Brain microvascular endothelial cell (primary cell): ENCODE results near the gene CXCL5.

Experiments
- DNase-seq: peaks from one replicate; pipeline ENCODE4 v3.0.0-alpha.2; 2020
- H3K27ac ChIP-seq: fragments of 250-450 bp; sonication (Bioruptor Pico); 2 replicates; pipeline ENCODE4 v1.5.1; 2020; ENCODE audit warnings: mild to moderate bottlenecking, moderate library complexity
- H3K27me3 ChIP-seq: fragments of 250-450 bp; sonication (Bioruptor Pico); replicated peaks from 2 replicates; pipeline ENCODE4 v1.5.1; 2020; ENCODE audit warnings: mild to moderate bottlenecking
- H3K36me3 ChIP-seq: fragments of 250-450 bp; sonication (Bioruptor Pico); replicated peaks from 2 replicates; pipeline ENCODE4 v1.5.1; 2020; ENCODE audit warnings: mild to moderate bottlenecking
- H3K4me3 ChIP-seq: 2 replicates; pipeline ENCODE4 v1.5.1; 2011; ENCODE audit warnings: low read depth, mild to moderate bottlenecking, control low read depth, low read length, moderate library complexity
- in situ Hi-C: cut with HindIII; loops from 2 replicates; pipeline ENCODE4 v1.10.0; 2017; ENCODE audit warnings: low sequenced_read_pairs, low pct_ligation_motif_present
- TF ChIP-seq, protein P1 (sequence below): IDR thresholded peaks from 2 replicates; pipeline ENCODE4 v1.5.1; 2011; ENCODE audit warnings: low read depth, mild to moderate bottlenecking, moderate library complexity, low read length, control low read depth, inconsistent platforms; ENCODE audit errors: missing control alignments

The CXCL5 gene

DNA sequence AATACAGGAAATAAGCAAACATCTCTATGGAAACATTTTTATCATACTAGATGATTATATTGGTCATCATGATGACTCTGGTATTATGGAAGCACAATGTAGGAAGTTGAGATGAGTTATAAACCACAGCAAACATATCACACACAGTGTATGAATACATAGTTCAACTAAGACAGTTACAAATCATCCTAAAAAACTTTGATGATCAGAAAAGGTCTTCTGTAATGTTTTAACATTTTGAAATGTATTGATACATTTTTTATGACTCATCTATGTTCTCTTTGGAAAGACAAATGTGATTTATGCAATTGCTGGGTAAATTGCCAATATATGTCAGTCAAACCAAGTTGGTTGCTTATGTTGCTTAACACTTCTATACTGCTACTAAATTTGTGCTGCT, 35.3 kb upstream of the CXCL5 start:
- H3K4me3 ChIP-seq, result no peak overlapping the region
- peak overlapping the region; percentile 50 for H3K27ac ChIP-seq
- H3K27me3 ChIP-seq, result no peaks in the 10 kb centered on the region
- TF ChIP-seq, protein P1, sequence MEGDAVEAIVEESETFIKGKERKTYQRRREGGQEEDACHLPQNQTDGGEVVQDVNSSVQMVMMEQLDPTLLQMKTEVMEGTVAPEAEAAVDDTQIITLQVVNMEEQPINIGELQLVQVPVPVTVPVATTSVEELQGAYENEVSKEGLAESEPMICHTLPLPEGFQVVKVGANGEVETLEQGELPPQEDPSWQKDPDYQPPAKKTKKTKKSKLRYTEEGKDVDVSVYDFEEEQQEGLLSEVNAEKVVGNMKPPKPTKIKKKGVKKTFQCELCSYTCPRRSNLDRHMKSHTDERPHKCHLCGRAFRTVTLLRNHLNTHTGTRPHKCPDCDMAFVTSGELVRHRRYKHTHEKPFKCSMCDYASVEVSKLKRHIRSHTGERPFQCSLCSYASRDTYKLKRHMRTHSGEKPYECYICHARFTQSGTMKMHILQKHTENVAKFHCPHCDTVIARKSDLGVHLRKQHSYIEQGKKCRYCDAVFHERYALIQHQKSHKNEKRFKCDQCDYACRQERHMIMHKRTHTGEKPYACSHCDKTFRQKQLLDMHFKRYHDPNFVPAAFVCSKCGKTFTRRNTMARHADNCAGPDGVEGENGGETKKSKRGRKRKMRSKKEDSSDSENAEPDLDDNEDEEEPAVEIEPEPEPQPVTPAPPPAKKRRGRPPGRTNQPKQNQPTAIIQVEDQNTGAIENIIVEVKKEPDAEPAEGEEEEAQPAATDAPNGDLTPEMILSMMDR, result no peak
- DNase-seq, result no peak
- in situ Hi-C loops, result no loop called here
- no peaks in the 10 kb centered on the region for H3K36me3 ChIP-seq

DNA sequence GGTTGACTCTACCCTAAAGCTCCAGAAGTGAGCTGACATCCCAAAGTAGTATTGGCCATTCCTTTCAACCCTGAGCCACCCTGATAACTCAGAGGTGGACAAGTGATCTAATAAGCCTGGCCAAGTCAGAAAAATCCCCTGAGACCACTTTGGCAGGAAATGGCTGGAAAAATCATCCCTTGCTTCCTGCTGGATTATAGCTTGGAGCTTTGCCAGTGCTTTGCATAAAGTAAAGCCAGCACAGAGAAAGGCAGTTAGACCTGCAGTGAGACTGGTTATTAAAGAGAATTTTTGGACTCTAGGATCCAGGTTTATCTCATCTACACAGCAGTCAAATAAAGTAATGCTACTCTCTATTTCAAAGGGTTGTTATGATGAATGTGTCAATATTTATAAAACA, 33.6 kb upstream of the CXCL5 start:
- Histone ChIP-seq H3K36me3 (no peaks in the 10 kb centered on the region), H3K4me3 (no peak overlapping the region), H3K27ac (no peak overlapping the region), H3K27me3 (no peaks in the 10 kb centered on the region)
- in situ Hi-C loops, result no loop called here
- no peak for DNase-seq
- TF ChIP-seq, protein P1, result no peak

DNA sequence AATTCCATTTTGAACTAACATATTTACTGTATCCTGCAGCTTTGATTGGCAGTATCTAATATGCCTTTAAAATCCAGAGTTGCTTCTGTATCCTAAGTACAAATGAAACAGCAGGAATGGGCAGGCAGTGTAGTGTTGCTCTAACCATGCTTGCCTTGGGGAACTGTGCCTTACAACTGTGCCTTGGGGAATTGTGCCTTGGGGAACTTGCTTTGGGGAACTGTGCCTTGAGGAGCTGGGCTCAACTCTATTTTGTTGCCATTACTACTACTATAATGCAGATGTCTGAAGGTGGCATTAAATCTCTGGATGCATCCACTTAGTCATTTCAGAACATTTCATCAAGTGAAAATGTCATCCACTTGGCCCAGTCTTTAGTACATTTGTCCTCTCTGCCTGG, 33.1 kb upstream of the CXCL5 start:
- no peaks in the 10 kb centered on the region for H3K27me3 ChIP-seq
- no peak overlapping the region for H3K27ac ChIP-seq
- DNase-seq, result no peak
- TF ChIP-seq, protein P1, result no peak
- no peaks in the 10 kb centered on the region for H3K36me3 ChIP-seq
- H3K4me3 ChIP-seq, result no peak overlapping the region
- in situ Hi-C loops, result no loop called here

DNA sequence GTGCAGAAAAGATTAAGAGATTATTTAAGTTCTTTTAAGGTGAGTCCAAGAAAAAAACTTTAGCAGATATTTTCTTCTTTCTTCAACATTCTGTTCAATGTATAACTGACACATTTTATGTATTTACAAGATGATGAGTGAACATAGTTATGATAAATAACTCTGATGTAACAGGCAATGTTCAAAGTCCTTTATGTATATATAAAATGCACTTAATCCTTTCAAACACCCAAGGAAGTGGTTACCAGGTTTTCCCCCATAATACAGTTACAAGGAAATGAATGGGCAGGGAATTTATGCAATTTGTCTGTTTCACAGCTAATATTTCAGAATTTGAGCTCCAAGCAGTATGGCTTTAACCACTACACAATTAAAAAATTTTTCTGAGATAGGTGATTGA, 31.8 kb upstream of the CXCL5 start:
- H3K4me3 ChIP-seq, result no peak overlapping the region
- no peak for DNase-seq
- no peak overlapping the region for H3K27ac ChIP-seq
- in situ Hi-C loops, result no loop called here
- TF ChIP-seq, protein P1, result no peak
- no peaks in the 10 kb centered on the region for H3K27me3 ChIP-seq
- no peaks in the 10 kb centered on the region for H3K36me3 ChIP-seq

DNA sequence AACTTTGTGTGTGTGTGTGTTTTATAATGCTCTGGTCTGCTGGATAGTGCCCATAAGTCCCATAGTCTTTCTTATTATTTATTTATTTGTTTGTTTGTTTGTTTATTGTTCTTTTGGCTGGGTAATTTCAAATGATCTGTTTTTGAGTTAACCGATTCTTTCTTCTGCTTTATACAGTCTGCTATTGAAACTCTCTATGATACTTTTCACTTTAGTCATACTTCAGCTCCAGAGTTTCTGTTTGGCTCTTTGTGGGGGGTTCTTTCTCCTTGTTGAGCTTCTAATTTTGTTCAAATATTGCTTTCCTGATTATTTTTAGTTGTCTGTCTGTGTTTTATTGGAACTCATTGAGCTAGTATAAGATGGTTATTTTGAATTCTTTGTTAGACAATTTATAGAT, 30.0 kb upstream of the CXCL5 start:
- H3K27me3 ChIP-seq, result no peaks in the 10 kb centered on the region
- H3K27ac ChIP-seq, result no peak overlapping the region
- H3K4me3 ChIP-seq, result no peak overlapping the region
- no peaks in the 10 kb centered on the region for H3K36me3 ChIP-seq
- in situ Hi-C loops, result no loop called here
- TF ChIP-seq, protein P1, result no peak
- no peak for DNase-seq

DNA sequence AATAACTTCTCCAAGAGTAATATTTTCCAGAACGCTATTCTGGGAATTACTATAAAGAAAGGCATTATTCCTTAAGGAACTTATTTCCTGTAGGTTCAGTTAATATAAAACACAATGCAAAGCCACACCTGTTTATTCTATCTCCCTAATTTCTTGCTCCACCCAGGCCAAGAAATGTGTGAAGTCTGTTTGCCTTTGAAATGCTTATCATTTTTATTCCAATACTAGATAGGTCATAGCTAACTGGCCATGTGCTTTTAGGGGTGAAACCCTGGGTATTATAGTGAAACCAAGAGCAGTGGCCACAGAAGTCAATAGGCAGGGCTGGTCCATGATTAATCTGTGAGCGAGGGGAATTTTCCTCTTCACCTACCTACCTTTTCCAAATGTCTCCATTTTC, 25.2 kb upstream of the CXCL5 start:
- Histone ChIP-seq H3K36me3 (no peaks in the 10 kb centered on the region), H3K4me3 (no peak overlapping the region), H3K27me3 (no peaks in the 10 kb centered on the region), H3K27ac (no peak overlapping the region)
- DNase-seq, result no peak
- in situ Hi-C loops, result no loop called here
- TF ChIP-seq, protein P1, result no peak
